ENCODE results near the gene SLC1A5.
"Not testable (repeated sequence)": the region's sequence is repeated elsewhere in the genome, so short reads cannot be mapped to it uniquely, and the experiment has no call there.

Gene SLC1A5

GRCh38 chr19:46797881-46798280, 9.5 kb upstream of the SLC1A5 start:
- no peak for DNase-seq

- DNase-seq: no peak
Observed at GRCh38 chr19:46791944-46792343, 3.5 kb upstream of the SLC1A5 start.

GRCh38 chr19:46789371-46789770, 977 bp upstream of the SLC1A5 start:
- no peak for DNase-seq

- no peak for DNase-seq
Observed at GRCh38 chr19:46788968-46789338, 559 bp upstream of the SLC1A5 start.

GRCh38 chr19:46787331-46788261, 798 bp downstream of the SLC1A5 start:
- DNase-seq: peak; percentile 59

- DNase-seq: no peak
Observed at GRCh38 chr19:46787040-46787330, 1.4 kb downstream of the SLC1A5 start.

- peak; percentile 70 for DNase-seq
Observed at GRCh38 chr19:46786236-46787039, 2.0 kb downstream of the SLC1A5 start.

GRCh38 chr19:46785980-46786235, 2.5 kb downstream of the SLC1A5 start:
- no peak for DNase-seq

GRCh38 chr19:46785054-46785979, 3.1 kb downstream of the SLC1A5 start:
- no peak for DNase-seq

GRCh38 chr19:46784262-46785053, 3.9 kb downstream of the SLC1A5 start:
- DNase-seq: peak; percentile 56

GRCh38 chr19:46783670-46784069, 4.7 kb downstream of the SLC1A5 start:
- DNase-seq: no peak

GRCh38 chr19:46782355-46783019, 5.9 kb downstream of the SLC1A5 start:
- no peak for DNase-seq

GRCh38 chr19:46777956-46778645, 10.3 kb downstream of the SLC1A5 start:
- not testable (repeated sequence) for DNase-seq

- DNase-seq: no peak
Observed at GRCh38 chr19:46776927-46777911, 11.2 kb downstream of the SLC1A5 start.

GRCh38 chr19:46775642-46776258, 12.6 kb downstream of the SLC1A5 start:
- no peak for DNase-seq

- DNase-seq: no peak
Observed at GRCh38 chr19:46773018-46773399, 15.4 kb downstream of the SLC1A5 start.

- no peak for DNase-seq
Observed at GRCh38 chr19:46772170-46773017, 16.0 kb downstream of the SLC1A5 start.

- not testable (repeated sequence) for DNase-seq
Observed at GRCh38 chr19:46768746-46769145, 19.6 kb downstream of the SLC1A5 start.

Measured in activated CD4-positive, CD25-positive, alpha-beta regulatory T cell treated with anti-CD3 and anti-CD28 coated beads, Interleukin-2, amount 50 U/mL, for 72 hours (primary cell).